Ishikawa (cell line): ENCODE data around the gene CASTOR2.

ENCODE experiments used
- CREB1 ChIP-seq: IDR thresholded peaks from 2 replicates; pipeline ENCODE4 v1.6.1; 2012; ENCODE audit warnings: low read depth
- EP300 ChIP-seq: IDR thresholded peaks from 2 replicates; pipeline ENCODE4 v1.6.1; 2012; ENCODE audit warnings: borderline replicate concordance

DNA sequence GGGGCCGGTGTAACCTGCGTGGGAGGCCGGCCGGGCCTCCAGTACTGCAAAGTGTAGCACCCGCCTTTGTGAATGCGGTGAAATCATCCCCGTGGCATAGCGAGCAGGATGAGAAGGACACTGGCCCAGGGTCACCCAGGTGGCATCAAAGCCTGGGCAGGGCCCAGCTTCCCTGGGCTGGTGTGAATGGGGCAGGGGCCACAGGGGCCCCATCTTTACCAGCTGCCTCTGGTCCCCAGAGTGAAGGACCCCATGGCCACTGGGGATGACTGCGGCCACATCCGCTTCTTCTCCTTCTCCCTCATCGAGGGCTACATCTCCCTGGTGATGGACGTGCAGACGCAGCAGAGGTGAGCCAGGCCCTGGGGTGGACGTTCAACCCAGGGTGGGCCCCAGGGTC, 55.3 kb downstream of the CASTOR2 start:
- TF ChIP-seq EP300 (no peak), CREB1 (no peak)
